Cerebellar nuclear complex (tissue), 1 donor: ENCODE results near the gene PDYN.

Experiments used
- DNase-seq, 2 experiments: peaks; one replicate each; lab custom pipeline; 2025; lab: John Stamatoyannopoulos, UW

The PDYN gene

GRCh38 chr20:1994627-1995026, 769 bp upstream of the PDYN start:
- DNase-seq = no peak

GRCh38 chr20:1992359-1993110, 1.3 kb downstream of the PDYN start:
- DNase-seq = no peak

- DNase-seq = no peak
Observed at GRCh38 chr20:1987826-1988225, 6.0 kb downstream of the PDYN start.

DNA sequence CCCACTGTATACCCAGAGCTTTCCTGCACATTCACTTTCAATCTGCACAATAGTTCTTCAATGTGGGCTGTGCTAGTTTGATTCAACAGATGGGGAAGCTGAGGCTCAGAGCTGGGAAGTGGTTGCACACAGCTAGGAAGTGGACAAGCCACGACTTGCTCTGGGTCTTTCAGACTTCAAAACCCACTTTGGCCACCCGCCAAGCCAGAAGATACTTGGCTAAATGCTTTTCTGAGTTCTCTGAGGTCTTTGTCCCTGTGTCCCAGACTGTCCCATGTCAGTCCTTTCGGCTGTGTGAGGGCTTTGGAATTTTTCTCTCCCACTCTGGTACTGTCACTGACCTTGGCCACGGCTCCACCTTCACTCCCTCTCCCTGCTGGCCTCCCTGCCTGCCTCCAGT, 10.6 kb downstream of the PDYN start:
- DNase-seq = no peak

DNA sequence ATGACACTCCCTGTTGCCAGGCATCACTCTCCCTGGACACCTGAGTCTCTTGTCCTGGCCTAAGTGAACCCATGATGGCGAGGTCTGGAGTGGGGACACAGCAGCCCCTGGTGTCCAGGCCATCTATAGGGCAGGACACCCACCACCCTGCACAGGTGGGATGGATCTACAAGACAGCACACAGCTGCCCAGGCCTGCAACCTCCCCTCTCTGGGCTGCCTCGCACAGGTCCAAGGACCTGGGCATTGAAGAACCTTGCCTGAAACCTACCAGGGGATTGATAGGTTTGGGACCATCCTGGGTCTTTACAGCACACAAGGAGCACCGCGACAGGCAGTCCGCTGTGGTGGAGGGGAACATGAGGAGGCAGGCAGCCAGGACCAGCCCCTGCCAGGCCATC, 11.2 kb downstream of the PDYN start:
- DNase-seq = no peak

- peak; percentile 25 to 44 for DNase-seq
Observed at GRCh38 chr20:1979106-1979778, 14.6 kb downstream of the PDYN start.

- no peak for DNase-seq
Observed at GRCh38 chr20:1975291-1975690, 18.6 kb downstream of the PDYN start.

GRCh38 chr20:1973601-1974440, 20.0 kb downstream of the PDYN start:
- no peak for DNase-seq

DNA sequence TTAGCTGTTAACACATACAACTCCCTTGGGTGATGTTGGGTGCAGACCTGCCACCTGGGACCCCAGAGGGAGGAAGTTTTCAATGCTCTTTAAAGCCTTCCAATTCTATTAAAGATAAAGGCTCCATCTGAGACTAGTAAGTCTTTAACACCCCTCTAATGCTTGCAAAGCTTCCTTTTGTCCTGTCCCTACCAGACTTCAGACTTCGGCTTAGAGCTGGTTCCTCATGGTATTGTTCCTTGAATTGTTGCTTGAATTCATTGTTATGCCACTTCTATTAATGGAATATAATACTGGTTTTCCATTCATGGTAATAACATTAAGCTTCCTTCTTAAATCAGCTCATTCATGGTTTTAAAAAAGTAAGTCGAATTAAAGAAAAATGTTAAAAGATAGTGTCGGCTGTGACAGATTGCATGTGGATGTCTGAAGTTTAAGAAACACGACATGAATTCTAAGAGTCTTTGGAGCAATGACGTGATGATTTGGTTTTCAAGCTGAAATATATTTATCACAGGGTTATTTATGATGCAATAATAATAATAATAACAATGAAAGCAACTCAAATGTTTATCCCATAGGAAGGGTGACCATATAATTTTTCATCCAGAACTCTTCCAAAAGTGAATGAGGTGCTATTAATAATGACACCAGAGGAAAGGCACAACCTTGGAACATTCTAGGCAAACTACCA, 21.8 kb downstream of the PDYN start:
- no peak for DNase-seq

- DNase-seq = no peak
Observed at GRCh38 chr20:1968964-1969363, 24.9 kb downstream of the PDYN start.

DNA sequence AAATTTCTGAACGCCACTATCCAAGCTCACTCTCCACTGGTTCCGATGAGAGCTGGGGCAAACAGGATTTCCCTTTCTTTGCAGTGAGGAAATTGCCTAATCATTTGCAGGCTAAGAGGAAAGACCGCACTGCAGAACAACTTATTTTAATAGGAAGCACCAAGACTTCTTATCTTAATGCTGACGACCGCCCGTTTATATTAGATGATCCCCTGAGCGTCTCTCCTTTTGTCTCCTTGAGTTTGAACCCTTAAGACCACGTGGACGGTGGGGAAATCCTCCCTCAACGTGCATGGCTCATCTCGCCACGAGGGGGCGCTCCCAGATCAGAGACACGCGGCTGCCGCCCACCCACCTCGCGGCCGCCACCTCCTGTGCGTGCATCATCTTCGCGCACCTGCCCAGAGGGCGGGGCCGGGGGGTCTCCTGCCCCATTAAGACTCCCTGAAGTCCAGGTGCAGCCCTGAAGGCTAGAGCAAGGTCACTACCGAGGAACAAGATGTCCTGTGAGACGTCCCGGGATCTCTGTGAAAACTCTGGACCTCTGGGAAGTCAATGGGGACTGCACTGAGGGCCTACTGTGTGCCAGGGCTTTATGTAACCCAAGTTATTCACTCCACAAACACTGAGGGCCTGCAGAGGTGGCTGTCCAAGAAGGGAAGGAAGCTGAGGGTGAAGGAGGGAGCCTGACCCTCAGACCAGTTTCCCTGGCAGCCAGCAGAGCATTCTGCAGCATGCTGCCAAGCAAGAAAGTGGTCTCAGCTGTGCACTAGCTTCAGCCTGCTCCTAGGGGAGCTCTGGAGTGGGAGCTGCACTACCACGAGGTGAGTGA, 28.1 kb downstream of the PDYN start:
- DNase-seq = no peak

- no peak for DNase-seq
Observed at GRCh38 chr20:1964659-1965405, 29.0 kb downstream of the PDYN start.

DNA sequence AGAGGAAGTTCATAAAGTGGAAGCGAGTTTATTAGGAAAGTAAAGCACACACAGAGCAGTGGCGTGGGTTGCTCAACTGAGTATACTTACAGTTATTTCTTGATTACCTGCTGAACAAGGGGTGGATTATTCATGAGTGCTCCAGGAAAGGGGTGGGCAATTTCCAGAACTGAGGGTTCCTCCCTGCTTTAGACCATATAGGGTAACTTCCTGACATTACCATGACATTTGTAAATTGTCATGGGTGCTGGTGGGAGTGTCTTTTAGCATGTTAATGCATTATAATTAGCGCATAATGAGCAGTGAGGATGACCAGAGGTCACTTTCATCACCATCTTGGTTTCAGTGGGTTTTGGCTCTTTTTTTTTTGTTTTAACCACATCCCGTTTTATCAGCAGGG, 29.8 kb downstream of the PDYN start:
- no peak for DNase-seq

GRCh38 chr20:1961374-1961773, 32.5 kb downstream of the PDYN start:
- no peak for DNase-seq

DNA sequence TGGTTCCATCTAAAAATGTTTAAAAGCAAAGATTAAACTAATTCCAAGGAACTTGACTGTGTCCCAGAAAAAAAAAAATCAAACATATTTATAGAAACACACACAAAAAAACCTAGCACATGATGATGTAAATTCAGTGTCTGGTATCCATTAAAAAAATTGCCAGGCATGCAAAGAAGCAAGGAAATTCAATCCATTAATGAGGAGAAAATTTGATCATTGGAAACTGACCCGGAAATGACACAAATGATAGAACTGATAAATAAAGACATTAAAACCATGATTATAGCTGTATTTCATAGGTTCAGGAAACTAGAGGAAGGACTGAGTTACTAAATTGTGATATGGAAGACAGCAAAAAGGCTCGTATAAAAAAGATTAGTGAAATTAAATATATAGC, 34.7 kb downstream of the PDYN start:
- no peak for DNase-seq

- DNase-seq = no peak
Observed at GRCh38 chr20:1958426-1958825, 35.4 kb downstream of the PDYN start.

GRCh38 chr20:1955217-1955616, 38.6 kb downstream of the PDYN start:
- DNase-seq = no peak

GRCh38 chr20:1953621-1954020, 40.2 kb downstream of the PDYN start:
- DNase-seq = no peak

- no peak for DNase-seq
Observed at GRCh38 chr20:1952737-1953530, 40.9 kb downstream of the PDYN start.
